Adipocyte (in vitro differentiated cells): ENCODE results near the gene ACSF3.

Experiments used
- DNase-seq: peaks from one replicate; pipeline ENCODE4 v3.0.0-alpha.2; 2015; ENCODE audit warnings: low read depth
- H3K27me3 ChIP-seq: replicated peaks from 2 replicates; pipeline ENCODE4 v1.7.0; 2013; ENCODE audit warnings: mild to moderate bottlenecking, low read length, moderate library complexity; ENCODE audit not compliant: control insufficient read depth, insufficient read depth
- H3K36me3 ChIP-seq: 2 replicates; pipeline ENCODE4 v1.7.0; 2013; ENCODE audit warnings: low read length, mild to moderate bottlenecking, moderate library complexity; ENCODE audit not compliant: control insufficient read depth, insufficient read depth, severe bottlenecking
- H3K4me1 ChIP-seq: 2 replicates; pipeline ENCODE4 v1.7.0; 2013; ENCODE audit warnings: mild to moderate bottlenecking, low read length, moderate library complexity; ENCODE audit not compliant: control insufficient read depth, insufficient read depth
- H3K4me3 ChIP-seq: 2 replicates; pipeline ENCODE4 v1.7.0; 2013; ENCODE audit warnings: mild to moderate bottlenecking, low read length, moderate library complexity
- H3K9ac ChIP-seq: 2 replicates; pipeline ENCODE4 v1.7.0; 2013; ENCODE audit warnings: mild to moderate bottlenecking, low read length, moderate library complexity
- H3K9me3 ChIP-seq: 2 replicates; pipeline ENCODE4 v1.7.0; 2013; ENCODE audit warnings: mild to moderate bottlenecking, low read length, moderate library complexity; ENCODE audit not compliant: control insufficient read depth

The ACSF3 gene

GRCh38 chr16:89058812-89059211 is 34.8 kb upstream of the ACSF3 start:
- Histone ChIP-seq H3K27me3 (peaks cover 54% of the 10 kb centered on the region), H3K4me3 (no peak overlapping the region), H3K9ac (no peak overlapping the region), H3K4me1 (no peaks in the 10 kb centered on the region), H3K9me3 (no peaks in the 10 kb centered on the region), H3K36me3 (no peaks in the 10 kb centered on the region)
- no peak for DNase-seq

GRCh38 chr16:89060207-89060794 is 33.4 kb upstream of the ACSF3 start:
- Histone ChIP-seq H3K27me3 (peaks cover 51% of the 10 kb centered on the region), H3K36me3 (no peaks in the 10 kb centered on the region), H3K4me3 (no peak overlapping the region), H3K4me1 (no peaks in the 10 kb centered on the region), H3K9ac (no peak overlapping the region), H3K9me3 (no peaks in the 10 kb centered on the region)
- DNase-seq = no peak

- no peaks in the 10 kb centered on the region for H3K4me1 ChIP-seq
- no peaks in the 10 kb centered on the region for H3K9me3 ChIP-seq
- no peak overlapping the region for H3K9ac ChIP-seq
- DNase-seq = no peak
- H3K4me3 ChIP-seq = no peak overlapping the region
- peaks cover 54% of the 10 kb centered on the region for H3K27me3 ChIP-seq
- no peaks in the 10 kb centered on the region for H3K36me3 ChIP-seq
Measured at GRCh38 chr16:89061086-89061485, 32.6 kb upstream of the ACSF3 start.

- DNase-seq = no peak
- peaks cover 54% of the 10 kb centered on the region for H3K27me3 ChIP-seq
Measured at GRCh38 chr16:89061590-89062380, 31.9 kb upstream of the ACSF3 start.

GRCh38 chr16:89062389-89063345 is 31.0 kb upstream of the ACSF3 start:
- DNase-seq = no peak
- Histone ChIP-seq H3K4me3 (no peak overlapping the region), H3K9ac (no peak overlapping the region), H3K4me1 (no peaks in the 10 kb centered on the region), H3K27me3 (peaks cover 55% of the 10 kb centered on the region), H3K36me3 (no peaks in the 10 kb centered on the region), H3K9me3 (no peaks in the 10 kb centered on the region)

More at GRCh38 chr16:89061590-89062380, 31.9 kb upstream of the ACSF3 start:
- Histone ChIP-seq H3K9me3 (no peaks in the 10 kb centered on the region), H3K4me1 (no peaks in the 10 kb centered on the region), H3K9ac (no peak overlapping the region), H3K4me3 (no peak overlapping the region), H3K36me3 (no peaks in the 10 kb centered on the region)

- H3K27me3 ChIP-seq = peaks cover 61% of the 10 kb centered on the region
- no peak overlapping the region for H3K9ac ChIP-seq
- H3K36me3 ChIP-seq = no peaks in the 10 kb centered on the region
- DNase-seq = no peak
- no peaks in the 10 kb centered on the region for H3K9me3 ChIP-seq
- H3K4me3 ChIP-seq = no peak overlapping the region
- H3K4me1 ChIP-seq = peaks cover 4% of the 10 kb centered on the region
Measured at GRCh38 chr16:89063768-89064320, 29.8 kb upstream of the ACSF3 start.

GRCh38 chr16:89064606-89065457 is 28.8 kb upstream of the ACSF3 start:
- peaks cover 65% of the 10 kb centered on the region for H3K27me3 ChIP-seq
- H3K9ac ChIP-seq = no peak overlapping the region
- no peaks in the 10 kb centered on the region for H3K36me3 ChIP-seq
- no peak for DNase-seq
- no peaks in the 10 kb centered on the region for H3K9me3 ChIP-seq
- H3K4me3 ChIP-seq = no peak overlapping the region
- peaks cover 4% of the 10 kb centered on the region for H3K4me1 ChIP-seq

- H3K27me3 ChIP-seq = peaks cover 66% of the 10 kb centered on the region
- H3K9me3 ChIP-seq = no peaks in the 10 kb centered on the region
- no peaks in the 10 kb centered on the region for H3K36me3 ChIP-seq
- H3K4me1 ChIP-seq = peaks cover 4% of the 10 kb centered on the region
- H3K4me3 ChIP-seq = no peak overlapping the region
- no peak overlapping the region for H3K9ac ChIP-seq
- DNase-seq = no peak
Measured at GRCh38 chr16:89065458-89065822, 28.2 kb upstream of the ACSF3 start.

- Histone ChIP-seq H3K27me3 (peaks cover 61% of the 10 kb centered on the region), H3K9ac (no peak overlapping the region), H3K4me3 (no peak overlapping the region), H3K4me1 (peaks cover 4% of the 10 kb centered on the region), H3K9me3 (no peaks in the 10 kb centered on the region), H3K36me3 (no peaks in the 10 kb centered on the region)
- DNase-seq = no peak
Measured at GRCh38 chr16:89066721-89067120, 26.9 kb upstream of the ACSF3 start.

GRCh38 chr16:89067677-89068443 is 25.8 kb upstream of the ACSF3 start:
- Histone ChIP-seq H3K4me3 (no peak overlapping the region), H3K9ac (no peak overlapping the region), H3K36me3 (no peaks in the 10 kb centered on the region), H3K9me3 (no peaks in the 10 kb centered on the region), H3K4me1 (peaks cover 4% of the 10 kb centered on the region), H3K27me3 (peaks cover 66% of the 10 kb centered on the region)
- DNase-seq = peak; percentile 22
